Daoy (cell line): ENCODE data around the gene SAG. TPM values are rescaled to one million over a fixed set of nuclear protein-coding genes. Genes with fewer than 3 reads are reported as not detected.

Source experiments
- DNase-seq: peaks from one replicate; pipeline ENCODE4 v3.0.0-alpha.2; 2015; ENCODE audit warnings: low read depth
- total RNA-seq: library from RNA; depleted of rRNA; stranded (reverse); fragments of >200 nt; shearing (Covaris generic); gene quantifications from 2 replicates; pipeline ENCODE4 v1.2.3, GENCODE V29; 2014

SAG gene
- total RNA-seq, 1 experiment from 2014 or later, result not detected

GRCh38 chr2:233288663-233289062, 19.0 kb upstream of the SAG start:
- no peak for DNase-seq

GRCh38 chr2:233289648-233290047, 18.0 kb upstream of the SAG start:
- no peak for DNase-seq

- no peak for DNase-seq
Observed at GRCh38 chr2:233290051-233290845, 17.4 kb upstream of the SAG start.

- no peak for DNase-seq
Observed at GRCh38 chr2:233295891-233296290, 11.7 kb upstream of the SAG start.

- DNase-seq, result no peak
Observed at GRCh38 chr2:233297076-233297475, 10.5 kb upstream of the SAG start.

- no peak for DNase-seq
Observed at GRCh38 chr2:233300401-233300800, 7.2 kb upstream of the SAG start.

- DNase-seq, result no peak
Observed at GRCh38 chr2:233301248-233301647, 6.4 kb upstream of the SAG start.

- DNase-seq, result no peak
Observed at GRCh38 chr2:233301811-233302210, 5.8 kb upstream of the SAG start.

GRCh38 chr2:233303252-233303651, 4.4 kb upstream of the SAG start:
- no peak for DNase-seq

- no peak for DNase-seq
Observed at GRCh38 chr2:233311241-233311926, 3.8 kb downstream of the SAG start.

GRCh38 chr2:233312874-233313273, 5.3 kb downstream of the SAG start:
- no peak for DNase-seq

- DNase-seq, result no peak
Observed at GRCh38 chr2:233314180-233314925, 6.7 kb downstream of the SAG start.

- no peak for DNase-seq
Observed at GRCh38 chr2:233317196-233317943, 9.8 kb downstream of the SAG start.

- DNase-seq, result no peak
Observed at GRCh38 chr2:233319256-233319655, 11.6 kb downstream of the SAG start.

GRCh38 chr2:233320470-233320869, 12.9 kb downstream of the SAG start:
- no peak for DNase-seq

GRCh38 chr2:233321166-233321565, 13.6 kb downstream of the SAG start:
- DNase-seq, result no peak

- no peak for DNase-seq
Observed at GRCh38 chr2:233323851-233324250, 16.2 kb downstream of the SAG start.

GRCh38 chr2:233325256-233325655, 17.6 kb downstream of the SAG start:
- DNase-seq, result no peak

- DNase-seq, result no peak
Observed at GRCh38 chr2:233325814-233326213, 18.2 kb downstream of the SAG start.

GRCh38 chr2:233326500-233326899, 18.9 kb downstream of the SAG start:
- DNase-seq, result no peak

- DNase-seq, result no peak
Observed at GRCh38 chr2:233328922-233329321, 21.3 kb downstream of the SAG start.
